Neural cell (in vitro differentiated cells): ENCODE results near the gene BICRA. TPM values are rescaled to one million over a fixed set of nuclear protein-coding genes. Genes with fewer than 3 reads are reported as not detected.
A peak's percentile ranks its signal among the peaks of the same experiment; 100 is the strongest.
"Not testable (repeated sequence)": the region's sequence is repeated elsewhere in the genome, so short reads cannot be mapped to it uniquely, and the experiment has no call there.

Source experiments
- H2AFZ ChIP-seq: fragments of 200-600, 300-800 bp; sonication (generic), shearing (Covaris generic); 2 replicates; pipeline ENCODE4 v1.6.0; 2014; ENCODE audit warnings: low read depth, mild to moderate bottlenecking, antibody characterized with exemption, low read length, moderate library complexity
- H3F3A ChIP-seq: fragments of 200-600 bp; shearing (Covaris generic); 2 replicates; pipeline ENCODE4 v1.6.1; 2016; ENCODE audit warnings: mild to moderate bottlenecking, moderate library complexity, mixed read lengths, antibody characterized with exemption, low read length; ENCODE audit not compliant: insufficient read depth, poor library complexity, severe bottlenecking
- H3K27ac ChIP-seq: fragments of 200-600, 300-800 bp; sonication (generic), shearing (Covaris generic); 2 replicates; pipeline ENCODE4 v1.5.1; 2014; ENCODE audit warnings: mild to moderate bottlenecking, low read length, moderate library complexity
- H3K27me3 ChIP-seq: fragments of 300-800, 200-600 bp; sonication (generic), shearing (Covaris generic); 2 replicates; pipeline ENCODE4 v1.6.0; 2014; ENCODE audit warnings: mild to moderate bottlenecking, low read depth, low read length, moderate library complexity; ENCODE audit not compliant: insufficient read depth
- H3K36me3 ChIP-seq: fragments of 300-800, 200-600 bp; sonication (generic), shearing (Covaris generic); 2 replicates; pipeline ENCODE4 v1.5.1; 2014; ENCODE audit warnings: mild to moderate bottlenecking, antibody characterized with exemption, low read length, moderate library complexity; ENCODE audit not compliant: insufficient read depth
- H3K4me2 ChIP-seq: fragments of 300-800, 200-600 bp; sonication (generic), shearing (Covaris generic); 2 replicates; pipeline ENCODE4 v1.6.0; 2014; ENCODE audit warnings: mild to moderate bottlenecking, low read length
- H3K4me3 ChIP-seq: fragments of 300-800, 200-600 bp; sonication (generic), shearing (Covaris generic); 2 replicates; pipeline ENCODE4 v1.5.1; 2014; ENCODE audit warnings: mild to moderate bottlenecking, low read length, moderate library complexity
- H3K79me2 ChIP-seq: fragments of 200-600 bp; shearing (Covaris generic); replicated peaks from 2 replicates; pipeline ENCODE4 v1.6.0; 2014; ENCODE audit warnings: mild to moderate bottlenecking, low read length, moderate library complexity; ENCODE audit not compliant: insufficient read depth
- H3K9ac ChIP-seq: fragments of 300-800, 200-600 bp; sonication (generic), shearing (Covaris generic); 2 replicates; pipeline ENCODE4 v1.6.1; 2016; ENCODE audit warnings: mild to moderate bottlenecking, low read length, mixed read lengths
- H3K9me2 ChIP-seq: fragments of 200-600 bp; shearing (Covaris generic); 2 replicates; pipeline ENCODE4 v1.6.1; 2016; ENCODE audit warnings: mild to moderate bottlenecking, low read length, mixed read lengths; ENCODE audit not compliant: insufficient read depth
- H3K9me3 ChIP-seq: fragments of 200-600, 300-800 bp; sonication (generic), shearing (Covaris generic); 2 replicates; pipeline ENCODE4 v1.6.1; 2016; ENCODE audit warnings: mild to moderate bottlenecking, mixed run types, low read length, moderate library complexity, mixed read lengths
- H4K20me1 ChIP-seq: fragments of 200-600 bp; shearing (Covaris generic); 2 replicates; pipeline ENCODE4 v1.6.1; 2016; ENCODE audit warnings: mild to moderate bottlenecking, mixed run types; ENCODE audit not compliant: insufficient read depth
- EP300 ChIP-seq: fragments of 450-650 bp; conservative IDR thresholded peaks from 2 replicates; pipeline ENCODE4 v1.6.1; 2014; ENCODE audit warnings: antibody characterized with exemption, mild to moderate bottlenecking, moderate library complexity; ENCODE audit not compliant: poor library complexity, severe bottlenecking
- EZH2 ChIP-seq: fragments of 200-600, 300-800 bp; shearing (Covaris generic), sonication (generic); IDR thresholded peaks from 2 replicates; pipeline ENCODE4 v1.6.1; 2014; ENCODE audit warnings: antibody characterized with exemption, low read length, borderline replicate concordance, mild to moderate bottlenecking; ENCODE audit not compliant: insufficient read depth, poor library complexity, severe bottlenecking
- MXI1 ChIP-seq: fragments of 450-650 bp; conservative IDR thresholded peaks from 2 replicates; pipeline ENCODE4 v1.6.1; 2014; ENCODE audit warnings: antibody characterized with exemption, mild to moderate bottlenecking; ENCODE audit not compliant: poor library complexity, severe bottlenecking
- POLR2AphosphoS5 ChIP-seq: IDR thresholded peaks from 2 replicates; pipeline ENCODE4 v1.6.1; 2012
- RAD21 ChIP-seq: fragments of 450-650 bp; conservative IDR thresholded peaks from 2 replicates; pipeline ENCODE4 v1.6.1; 2014; ENCODE audit warnings: antibody characterized with exemption, mild to moderate bottlenecking, moderate library complexity
- SMC3 ChIP-seq: fragments of 450-650 bp; conservative IDR thresholded peaks from 2 replicates; pipeline ENCODE4 v1.6.1; 2014; ENCODE audit warnings: antibody characterized with exemption, mild to moderate bottlenecking, moderate library complexity; ENCODE audit not compliant: poor library complexity
- TAF1 ChIP-seq: IDR thresholded peaks from 2 replicates; pipeline ENCODE4 v1.6.1; 2012; ENCODE audit warnings: low read depth
- polyA plus RNA-seq: library from polyadenylated mRNA; depleted of rRNA; stranded (reverse); fragments of >200 nt; gene quantifications from 2 replicates; pipeline ENCODE4 v1.2.3, GENCODE V29; 2014
- TF ChIP-seq, protein P1 (sequence below): fragments of 450-650 bp; IDR thresholded peaks from 2 replicates; pipeline ENCODE4 v1.5.1; 2014; ENCODE audit warnings: antibody characterized with exemption, mild to moderate bottlenecking, moderate library complexity; ENCODE audit not compliant: poor library complexity, severe bottlenecking
- TF ChIP-seq, protein P2 (sequence below): IDR thresholded peaks from 2 replicates; pipeline ENCODE4 v1.6.1; 2012; ENCODE audit warnings: borderline replicate concordance

Gene BICRA
- polyA plus RNA-seq, 1 donor from 2014 or later = 0.11 TPM

DNA sequence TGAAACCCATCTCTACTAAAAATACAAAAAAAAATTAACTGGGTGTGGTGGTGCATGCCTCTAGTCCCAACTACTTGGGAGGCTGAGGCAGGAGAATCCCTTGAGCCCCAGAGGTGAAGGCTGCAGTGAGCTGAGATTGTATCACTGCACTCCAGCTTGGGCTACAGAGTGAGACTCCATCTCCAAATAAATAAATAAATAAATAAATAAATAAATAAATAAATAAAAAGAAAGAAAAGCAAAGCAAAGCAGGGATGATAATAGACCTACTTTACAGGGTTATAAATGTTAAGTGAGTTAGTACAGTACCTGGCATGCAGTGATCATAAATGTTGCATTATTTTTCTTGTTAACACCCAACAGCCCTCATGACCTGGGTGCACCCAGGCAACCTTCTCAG is 105.9 kb downstream of the BICRA start:
- not testable (repeated sequence) for H3K4me2 ChIP-seq, H4K20me1 ChIP-seq
- H3K27me3 ChIP-seq = peaks cover 13% of the 10 kb centered on the region

DNA sequence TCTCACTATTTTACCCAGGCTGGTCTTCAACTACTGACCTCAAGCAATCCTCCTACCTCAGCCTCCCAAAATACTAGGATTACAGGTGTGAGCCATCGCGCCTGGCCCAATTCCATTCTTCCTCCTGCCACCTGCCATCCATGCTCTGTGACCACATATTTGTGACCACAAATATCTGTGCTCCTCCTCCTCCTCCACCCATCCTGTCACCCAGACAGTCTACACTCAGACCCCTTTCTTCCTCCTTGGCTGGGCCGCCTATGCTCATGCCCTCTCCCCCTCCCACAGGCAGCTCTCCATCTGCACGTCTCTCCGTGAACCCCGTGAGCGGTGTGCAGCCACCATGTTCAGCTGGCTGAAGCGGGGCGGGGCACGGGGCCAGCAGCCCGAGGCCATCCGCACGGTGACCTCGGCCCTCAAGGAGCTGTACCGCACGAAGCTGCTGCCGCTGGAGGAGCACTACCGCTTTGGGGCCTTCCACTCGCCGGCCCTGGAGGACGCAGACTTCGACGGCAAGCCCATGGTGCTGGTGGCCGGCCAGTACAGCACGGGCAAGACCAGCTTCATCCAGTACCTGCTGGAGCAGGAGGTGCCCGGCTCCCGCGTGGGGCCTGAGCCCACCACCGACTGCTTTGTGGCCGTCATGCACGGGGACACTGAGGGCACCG is 107.5 kb downstream of the BICRA start:
- Histone ChIP-seq H3F3A (no peaks in the 10 kb centered on the region), H3K27ac (no peak overlapping the region), H3K27me3 (peaks cover 13% of the 10 kb centered on the region)

More for the DNA sequence above, 105.9 kb downstream of the BICRA start:
- H3K36me3 ChIP-seq, H2AFZ ChIP-seq, H3K4me3 ChIP-seq, H3K9ac ChIP-seq, H3K27ac ChIP-seq, H3K9me2 ChIP-seq, H3K79me2 ChIP-seq, H3K9me3 ChIP-seq, H3F3A ChIP-seq: not testable (repeated sequence)

DNA sequence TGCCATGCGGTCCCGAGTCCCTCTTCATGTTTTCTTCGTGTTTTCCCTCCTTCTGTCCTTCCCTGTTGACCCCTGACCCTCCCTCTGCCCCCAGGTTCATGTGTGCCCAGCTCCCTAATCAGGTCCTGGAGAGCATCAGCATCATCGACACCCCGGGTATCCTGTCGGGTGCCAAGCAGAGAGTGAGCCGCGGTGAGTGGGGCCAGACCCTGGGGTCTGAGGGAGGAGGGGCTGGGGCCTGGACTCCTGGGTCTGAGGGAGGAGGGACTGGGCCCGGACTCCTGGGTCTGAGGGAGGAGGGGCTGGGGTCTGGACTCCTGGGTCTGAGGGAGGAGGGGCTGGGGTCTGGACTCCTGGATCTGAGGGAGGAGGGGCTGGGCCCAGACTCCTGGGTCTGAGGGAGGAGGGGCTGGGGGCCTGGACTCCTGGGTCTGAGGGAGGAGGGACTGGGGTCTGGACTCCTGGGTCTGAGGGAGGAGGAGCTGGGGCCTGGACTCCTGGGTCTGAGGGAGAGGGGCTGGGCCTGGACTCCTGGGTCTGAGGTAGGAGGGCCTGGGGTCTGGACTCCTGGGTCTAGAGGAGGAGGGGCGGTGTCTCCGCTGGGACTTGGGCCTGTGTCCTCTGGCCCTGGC is 109.6 kb downstream of the BICRA start:
- H3F3A ChIP-seq, H3K9me3 ChIP-seq, H3K4me2 ChIP-seq, H2AFZ ChIP-seq, H3K9me2 ChIP-seq, H4K20me1 ChIP-seq, H3K4me3 ChIP-seq, H3K27ac ChIP-seq, H3K79me2 ChIP-seq, H3K27me3 ChIP-seq, H3K36me3 ChIP-seq: not testable (repeated sequence)
- peak overlapping the region; percentile 16 for H3K9ac ChIP-seq

More for the DNA sequence above, 107.5 kb downstream of the BICRA start:
- no peak for TF ChIP-seq SMC3
- TF ChIP-seq, protein P1, sequence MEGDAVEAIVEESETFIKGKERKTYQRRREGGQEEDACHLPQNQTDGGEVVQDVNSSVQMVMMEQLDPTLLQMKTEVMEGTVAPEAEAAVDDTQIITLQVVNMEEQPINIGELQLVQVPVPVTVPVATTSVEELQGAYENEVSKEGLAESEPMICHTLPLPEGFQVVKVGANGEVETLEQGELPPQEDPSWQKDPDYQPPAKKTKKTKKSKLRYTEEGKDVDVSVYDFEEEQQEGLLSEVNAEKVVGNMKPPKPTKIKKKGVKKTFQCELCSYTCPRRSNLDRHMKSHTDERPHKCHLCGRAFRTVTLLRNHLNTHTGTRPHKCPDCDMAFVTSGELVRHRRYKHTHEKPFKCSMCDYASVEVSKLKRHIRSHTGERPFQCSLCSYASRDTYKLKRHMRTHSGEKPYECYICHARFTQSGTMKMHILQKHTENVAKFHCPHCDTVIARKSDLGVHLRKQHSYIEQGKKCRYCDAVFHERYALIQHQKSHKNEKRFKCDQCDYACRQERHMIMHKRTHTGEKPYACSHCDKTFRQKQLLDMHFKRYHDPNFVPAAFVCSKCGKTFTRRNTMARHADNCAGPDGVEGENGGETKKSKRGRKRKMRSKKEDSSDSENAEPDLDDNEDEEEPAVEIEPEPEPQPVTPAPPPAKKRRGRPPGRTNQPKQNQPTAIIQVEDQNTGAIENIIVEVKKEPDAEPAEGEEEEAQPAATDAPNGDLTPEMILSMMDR = no peak
- no peak for TF ChIP-seq EZH2
- no peak for TF ChIP-seq TAF1
- TF ChIP-seq, protein P2, sequence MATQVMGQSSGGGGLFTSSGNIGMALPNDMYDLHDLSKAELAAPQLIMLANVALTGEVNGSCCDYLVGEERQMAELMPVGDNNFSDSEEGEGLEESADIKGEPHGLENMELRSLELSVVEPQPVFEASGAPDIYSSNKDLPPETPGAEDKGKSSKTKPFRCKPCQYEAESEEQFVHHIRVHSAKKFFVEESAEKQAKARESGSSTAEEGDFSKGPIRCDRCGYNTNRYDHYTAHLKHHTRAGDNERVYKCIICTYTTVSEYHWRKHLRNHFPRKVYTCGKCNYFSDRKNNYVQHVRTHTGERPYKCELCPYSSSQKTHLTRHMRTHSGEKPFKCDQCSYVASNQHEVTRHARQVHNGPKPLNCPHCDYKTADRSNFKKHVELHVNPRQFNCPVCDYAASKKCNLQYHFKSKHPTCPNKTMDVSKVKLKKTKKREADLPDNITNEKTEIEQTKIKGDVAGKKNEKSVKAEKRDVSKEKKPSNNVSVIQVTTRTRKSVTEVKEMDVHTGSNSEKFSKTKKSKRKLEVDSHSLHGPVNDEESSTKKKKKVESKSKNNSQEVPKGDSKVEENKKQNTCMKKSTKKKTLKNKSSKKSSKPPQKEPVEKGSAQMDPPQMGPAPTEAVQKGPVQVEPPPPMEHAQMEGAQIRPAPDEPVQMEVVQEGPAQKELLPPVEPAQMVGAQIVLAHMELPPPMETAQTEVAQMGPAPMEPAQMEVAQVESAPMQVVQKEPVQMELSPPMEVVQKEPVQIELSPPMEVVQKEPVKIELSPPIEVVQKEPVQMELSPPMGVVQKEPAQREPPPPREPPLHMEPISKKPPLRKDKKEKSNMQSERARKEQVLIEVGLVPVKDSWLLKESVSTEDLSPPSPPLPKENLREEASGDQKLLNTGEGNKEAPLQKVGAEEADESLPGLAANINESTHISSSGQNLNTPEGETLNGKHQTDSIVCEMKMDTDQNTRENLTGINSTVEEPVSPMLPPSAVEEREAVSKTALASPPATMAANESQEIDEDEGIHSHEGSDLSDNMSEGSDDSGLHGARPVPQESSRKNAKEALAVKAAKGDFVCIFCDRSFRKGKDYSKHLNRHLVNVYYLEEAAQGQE = no peak
- no peak for TF ChIP-seq POLR2AphosphoS5
- no peak for TF ChIP-seq RAD21
- TF ChIP-seq MXI1 = no peak
- TF ChIP-seq EP300 = no peak
- H3K9me2 ChIP-seq = no peaks in the 10 kb centered on the region
- H3K4me2 ChIP-seq = no peak overlapping the region
- H4K20me1 ChIP-seq = no peaks in the 10 kb centered on the region
- H3K4me3 ChIP-seq = no peak overlapping the region
- no peak overlapping the region for H2AFZ ChIP-seq
- H3K79me2 ChIP-seq = no peaks in the 10 kb centered on the region
- no peaks in the 10 kb centered on the region for H3K36me3 ChIP-seq
- no peak overlapping the region for H3K9ac ChIP-seq
- H3K9me3 ChIP-seq = no peaks in the 10 kb centered on the region
